Stimulated activated CD4-positive, alpha-beta T cell treated with anti-CD3 and anti-CD28 coated beads, Interleukin-2, amount 100 ng/mL, for 48 hours (primary cell): ENCODE data around the gene SLC6A6.
"Not testable (repeated sequence)": the region's sequence is repeated elsewhere in the genome, so short reads cannot be mapped to it uniquely, and the experiment has no call there.

Source experiments
- DNase-seq, 2 donors: peaks; one replicate each; pipeline ENCODE4 v3.0.0-alpha.2; 2020

SLC6A6 gene

GRCh38 chr3:14423963-14424362, 21.6 kb downstream of the SLC6A6 start:
- no peak for DNase-seq

- no peak for DNase-seq
These were observed 22.5 kb downstream of the SLC6A6 start for GRCh38 chr3:14424711-14425580.

- DNase-seq: no peak
These were observed 23.3 kb downstream of the SLC6A6 start for GRCh38 chr3:14425581-14426304.

GRCh38 chr3:14426305-14426620, 23.9 kb downstream of the SLC6A6 start:
- no peak for DNase-seq

- DNase-seq: no peak
These were observed 26.0 kb downstream of the SLC6A6 start for GRCh38 chr3:14428087-14429033.

- no peak for DNase-seq
These were observed 26.8 kb downstream of the SLC6A6 start for GRCh38 chr3:14429237-14429636.

- DNase-seq: no peak
These were observed 27.2 kb downstream of the SLC6A6 start for GRCh38 chr3:14429640-14430039.

- no peak for DNase-seq
These were observed 27.6 kb downstream of the SLC6A6 start for GRCh38 chr3:14430053-14430452.

- no peak for DNase-seq
These were observed 28.5 kb downstream of the SLC6A6 start for GRCh38 chr3:14430706-14431451.

GRCh38 chr3:14431452-14431916, 29.1 kb downstream of the SLC6A6 start:
- DNase-seq: no peak

GRCh38 chr3:14431917-14432834, 29.8 kb downstream of the SLC6A6 start:
- peak; percentile 84 to 89 for DNase-seq

GRCh38 chr3:14433106-14433505, 30.7 kb downstream of the SLC6A6 start:
- DNase-seq: no peak

GRCh38 chr3:14434126-14434497, 31.7 kb downstream of the SLC6A6 start:
- DNase-seq: no peak

GRCh38 chr3:14434498-14435151, 32.2 kb downstream of the SLC6A6 start:
- DNase-seq: no peak

- DNase-seq: no peak
These were observed 33.0 kb downstream of the SLC6A6 start for GRCh38 chr3:14435175-14436014.

- no peak for DNase-seq
These were observed 34.5 kb downstream of the SLC6A6 start for GRCh38 chr3:14436954-14437281.

GRCh38 chr3:14437705-14438104, 35.3 kb downstream of the SLC6A6 start:
- DNase-seq: not testable (repeated sequence)

- DNase-seq: no peak
These were observed 35.9 kb downstream of the SLC6A6 start for GRCh38 chr3:14438262-14438661.

- no peak for DNase-seq
These were observed 36.5 kb downstream of the SLC6A6 start for GRCh38 chr3:14438929-14439328.
